Right hindlimb (tissue), 1 donor: ENCODE results near the gene IL23R.

Experiments
- DNase-seq: peaks from one replicate; pipeline ENCODE4 v3.0.0-alpha.2; 2018

IL23R gene

DNA sequence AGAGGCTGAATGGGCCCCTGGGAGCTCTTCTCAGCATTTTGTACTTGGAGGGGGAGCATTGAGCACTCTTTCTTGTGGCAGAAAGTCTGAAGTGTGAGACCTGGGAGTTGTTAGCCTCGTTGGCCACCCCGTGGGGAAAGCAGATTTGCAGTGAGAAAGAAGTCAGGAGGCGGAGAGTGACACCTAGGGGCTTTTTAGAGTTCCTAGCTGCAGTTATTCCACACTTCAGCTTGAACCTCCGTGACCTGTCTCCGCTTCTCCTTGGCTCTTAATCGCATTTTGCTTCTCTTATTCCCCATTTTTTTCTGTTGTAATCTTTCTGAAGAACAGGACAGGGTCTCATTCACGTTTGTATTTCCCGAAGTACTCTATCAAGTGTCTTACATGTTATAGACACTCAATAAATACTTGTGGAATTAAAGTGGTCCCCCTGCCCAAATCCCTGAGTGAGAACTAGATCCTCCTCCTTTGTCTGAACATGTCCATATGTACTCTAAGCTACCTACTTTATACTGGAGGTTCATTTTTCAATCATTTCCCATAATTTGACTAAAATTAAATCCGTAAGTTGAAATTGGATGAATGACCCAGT lies 17.0 kb upstream of the IL23R start:
- peak; percentile 56 for DNase-seq

DNA sequence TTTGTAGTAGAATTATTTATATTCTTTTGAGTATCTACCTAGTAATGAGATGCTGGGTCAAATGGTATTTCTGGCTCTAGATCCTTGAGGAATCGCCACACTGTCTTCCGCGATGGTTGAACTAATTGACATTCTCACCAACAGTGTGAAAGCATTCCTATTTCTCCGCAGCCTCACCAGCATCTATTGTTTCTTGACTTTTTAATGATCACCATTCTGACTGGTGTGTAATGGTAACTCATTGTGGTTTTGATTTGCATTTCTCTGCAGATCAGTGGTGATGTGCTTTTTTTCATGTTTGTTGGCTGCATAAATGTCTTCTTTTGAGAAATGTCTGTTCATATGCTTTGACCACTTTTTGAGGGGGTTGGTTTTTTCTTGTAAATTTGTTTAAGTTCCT lies 15.3 kb upstream of the IL23R start:
- no peak for DNase-seq

GRCh38 chr1:67158401-67158800 lies 7.9 kb upstream of the IL23R start:
- no peak for DNase-seq

- DNase-seq = no peak
These were observed 7.0 kb upstream of the IL23R start for GRCh38 chr1:67159233-67159632.

DNA sequence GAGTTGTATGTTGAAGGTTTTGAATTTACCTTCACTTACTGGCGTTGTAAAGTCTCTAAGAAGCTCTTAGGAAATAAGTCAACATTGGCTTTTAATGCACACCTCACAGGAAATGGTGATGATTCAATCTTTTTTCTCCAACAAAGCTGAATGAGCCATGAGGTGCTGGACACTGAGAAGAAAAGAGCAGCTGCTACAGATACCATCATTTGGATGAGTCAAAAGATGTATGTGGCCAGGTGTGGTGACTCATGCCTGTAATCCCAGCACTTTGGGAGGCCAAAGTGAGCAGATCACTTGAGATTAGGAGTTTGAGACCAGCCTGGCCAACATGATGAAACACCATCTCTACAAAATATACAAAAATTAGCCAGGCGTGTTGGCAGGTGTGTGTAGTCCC lies 3.3 kb upstream of the IL23R start:
- DNase-seq = no peak

- no peak for DNase-seq
These were observed 699 bp upstream of the IL23R start for GRCh38 chr1:67165468-67166041.

DNA sequence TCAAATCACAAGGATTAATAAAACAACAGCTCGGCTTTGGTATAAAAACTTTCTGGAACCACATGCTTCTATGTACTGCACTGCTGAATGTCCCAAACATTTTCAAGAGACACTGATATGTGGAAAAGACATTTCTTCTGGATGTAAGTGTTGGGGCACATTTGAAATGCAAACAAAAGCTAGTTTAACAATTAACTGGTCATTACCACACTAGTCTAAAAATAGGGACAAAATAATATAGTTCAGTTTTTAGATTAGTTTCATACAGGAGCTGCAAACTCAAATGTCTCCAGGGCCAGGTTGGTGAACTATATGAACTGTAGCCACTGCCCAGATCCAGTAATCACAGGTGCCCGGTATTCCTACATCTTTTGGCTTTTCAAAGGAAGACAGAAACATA lies 3.2 kb downstream of the IL23R start:
- DNase-seq = no peak

DNA sequence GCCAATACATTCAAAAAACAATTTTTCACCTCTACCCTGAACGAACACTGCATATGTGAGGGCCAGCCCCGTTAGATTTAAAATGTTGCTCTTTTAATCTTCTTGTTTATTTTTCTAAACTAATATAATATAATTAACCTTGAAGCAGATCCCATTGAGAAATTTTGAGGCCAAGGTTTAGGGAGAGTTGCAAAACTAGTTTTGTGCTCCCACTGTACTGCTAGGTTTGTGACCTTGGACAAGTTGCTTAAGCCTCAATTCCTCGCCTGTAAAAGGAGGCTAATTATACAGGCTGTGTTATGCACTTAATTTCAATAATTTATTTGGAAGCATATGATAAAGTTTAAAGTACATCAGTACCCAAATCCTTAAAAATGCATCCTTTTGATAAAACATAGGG lies 3.7 kb downstream of the IL23R start:
- DNase-seq = no peak

GRCh38 chr1:67170751-67171573 lies 4.7 kb downstream of the IL23R start:
- no peak for DNase-seq

GRCh38 chr1:67171574-67171955 lies 5.3 kb downstream of the IL23R start:
- DNase-seq = no peak

GRCh38 chr1:67171978-67172377 lies 5.7 kb downstream of the IL23R start:
- DNase-seq = no peak

DNA sequence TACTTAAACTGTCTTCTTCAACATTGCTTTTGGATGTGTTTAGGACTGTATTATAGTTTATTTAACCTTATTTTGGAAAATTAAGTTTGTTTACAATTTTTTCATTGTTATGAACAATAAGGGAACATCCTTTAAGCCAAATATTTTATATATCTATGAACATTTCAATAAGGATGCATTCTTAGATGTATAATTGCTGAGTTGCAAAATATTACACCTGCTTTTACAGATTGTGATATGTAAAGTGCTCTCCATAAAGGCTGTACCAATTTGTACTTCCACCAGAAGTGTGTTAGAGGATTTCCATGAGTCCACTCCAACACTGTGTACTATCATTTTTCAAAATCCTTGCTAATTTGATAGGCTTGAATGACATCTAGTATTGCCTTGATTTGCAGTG lies 7.7 kb downstream of the IL23R start:
- DNase-seq = no peak

- DNase-seq = no peak
These were observed 8.5 kb downstream of the IL23R start for GRCh38 chr1:67174716-67175284.

DNA sequence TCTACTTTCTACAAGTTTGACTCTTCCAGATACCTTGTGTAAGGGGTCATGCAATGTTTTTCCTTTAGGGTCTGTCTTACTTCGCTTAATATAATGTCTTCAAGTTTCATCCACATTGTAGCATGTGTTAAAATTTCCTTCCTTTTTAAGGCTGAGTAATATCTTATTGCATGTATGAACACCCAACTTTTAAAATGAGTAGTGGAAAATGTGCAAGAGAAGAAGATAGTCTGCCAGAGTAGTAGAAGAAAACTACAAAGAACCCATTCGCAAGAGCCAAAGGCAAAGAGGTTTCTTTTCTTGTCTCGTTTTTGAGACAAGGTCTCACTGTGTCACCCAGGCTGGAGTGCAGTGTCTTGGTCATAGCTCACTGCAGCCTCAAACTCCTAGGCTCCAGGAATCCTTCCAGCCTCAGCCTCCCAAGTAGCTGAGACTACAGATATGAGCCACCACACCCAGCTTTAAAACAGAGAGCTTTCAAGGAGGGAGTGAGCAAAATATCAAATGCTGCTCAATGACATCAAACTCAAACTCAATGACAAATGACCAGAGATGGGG lies 9.4 kb downstream of the IL23R start:
- no peak for DNase-seq

DNA sequence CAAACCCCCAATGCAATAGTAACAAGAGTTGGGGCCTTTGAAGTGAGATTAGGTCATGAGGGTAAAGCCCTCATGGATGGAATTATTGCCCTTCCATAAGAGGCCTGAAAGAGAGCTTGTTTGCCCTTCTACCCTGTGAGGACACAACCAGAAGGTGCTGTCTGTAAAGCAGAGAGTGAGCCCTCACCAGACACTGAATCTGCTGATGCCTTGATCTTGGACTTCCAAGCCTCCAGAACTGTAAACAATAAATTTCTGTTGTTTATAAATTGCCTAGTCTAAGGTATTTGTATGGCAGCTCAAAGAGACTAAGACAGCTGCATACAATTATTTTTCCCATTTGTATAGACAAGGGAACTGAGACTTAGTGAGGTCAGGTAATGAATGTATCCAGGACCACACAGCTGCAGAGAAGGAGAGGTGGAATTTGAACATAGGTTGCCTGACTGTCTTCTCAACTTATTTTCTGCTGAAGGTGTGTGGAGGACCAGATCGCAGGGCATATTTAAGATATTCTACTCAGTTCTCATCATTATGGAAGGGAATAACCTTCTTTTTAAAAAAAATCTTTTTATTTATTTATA lies 18.7 kb downstream of the IL23R start:
- DNase-seq = no peak

- DNase-seq = no peak
These were observed 21.9 kb downstream of the IL23R start for GRCh38 chr1:67188137-67188536.

DNA sequence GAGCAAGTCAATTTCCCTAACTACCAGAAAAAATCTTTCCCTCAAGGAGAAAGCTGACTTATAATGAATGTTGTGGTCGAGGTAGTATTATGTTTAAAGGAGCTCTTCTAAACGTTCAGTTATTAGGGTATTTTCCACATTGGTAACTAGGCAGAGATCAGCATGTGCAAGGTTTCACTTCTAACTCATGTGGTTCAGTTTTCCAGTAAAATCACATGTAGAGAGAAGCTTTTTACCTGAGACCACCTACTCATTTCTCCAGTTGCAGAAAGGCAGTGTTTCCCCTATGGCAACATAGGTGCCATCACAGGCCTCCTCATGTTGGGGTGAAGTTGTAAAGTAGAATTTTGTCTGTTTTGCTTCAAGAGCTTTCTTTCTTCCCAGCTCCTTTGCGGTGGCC lies 23.7 kb downstream of the IL23R start:
- DNase-seq = no peak

DNA sequence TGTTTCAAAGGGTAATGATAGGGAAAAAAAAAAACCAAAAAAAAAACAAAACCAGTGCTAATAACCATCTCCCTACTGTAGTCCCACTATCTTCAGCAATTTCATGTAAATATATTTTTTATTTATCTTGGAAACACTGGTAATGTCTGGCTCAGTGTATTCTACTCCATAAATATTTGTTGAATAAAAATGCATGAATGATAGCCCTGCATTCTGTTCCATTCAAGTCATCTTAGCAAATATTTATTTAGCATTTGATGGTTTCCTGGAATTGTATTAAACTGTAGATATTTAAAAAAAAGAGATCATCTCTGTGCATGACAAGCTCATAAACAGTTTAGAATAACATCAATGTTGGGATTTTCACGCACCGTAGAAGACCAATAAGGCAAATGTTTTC lies 24.2 kb downstream of the IL23R start:
- DNase-seq = no peak

- DNase-seq = no peak
These were observed 24.7 kb downstream of the IL23R start for GRCh38 chr1:67190942-67191341.

GRCh38 chr1:67191668-67192520 lies 25.6 kb downstream of the IL23R start:
- DNase-seq = no peak

GRCh38 chr1:67192902-67193301 lies 26.6 kb downstream of the IL23R start:
- DNase-seq = no peak

- DNase-seq = no peak
These were observed 27.4 kb downstream of the IL23R start for GRCh38 chr1:67193704-67194103.
